K562 (cell line): Measurements from ENCODE around the gene TDRD12. TPM values are rescaled to one million over a fixed set of nuclear protein-coding genes. Genes with fewer than 3 reads are reported as not detected.

Experiments
- ATAC-seq: fragments of 200-7000 bp; cut with Tn5 transposase; 3 replicates; pipeline ENCODE4 v1.9.1; 2020; ENCODE audit warnings: moderate library complexity
- BruUV-seq: library from RNA; stranded (reverse); fragments of 400-500 nt; replicated peaks from 2 replicates; lab custom pipeline; 2021; lab: Mats Ljungman, UMichigan
- CTCF ChIA-PET: fragments of 300-600 bp; formaldehyde crosslinking; extraction: SDS; loops from one replicate; lab custom pipeline; 2021; ENCODE audit warnings: low intra/inter-chr PET ratio; lab: Yijun Ruan, JAX
- POLR2A ChIA-PET: fragments of 300-600, 350-650 bp; sonication (Branson Sonifier 250); formaldehyde crosslinking; extraction: SDS; loops from one replicate; lab custom pipeline; 2021; ENCODE audit warnings: antibody characterized with exemption, inconsistent platforms; lab: Yijun Ruan, JAX
- DNase-seq, 4 experiments: peaks; one replicate each; pipeline versions ENCODE4 v3.0.0 to v3.0.0-alpha.2; 2011 to 2018; ENCODE audit warnings: low spot score in 3 of 4, mixed read lengths in 3 of 4; ENCODE audit errors: extremely low read depth in 1 of 4
- FAIRE-seq: peaks from 2 replicates; lab custom pipeline; 2011; peaks lifted over from hg19 to GRCh38; lab: Jason Lieb, UNC
- H2AFZ ChIP-seq: 2 replicates; pipeline ENCODE4 v1.6.0; 2011; ENCODE audit warnings: low read depth, low read length, control low read depth, inconsistent platforms
- H3K27ac ChIP-seq: fragments of 200-600 bp; 3 replicates; pipeline ENCODE4 v1.8.0; 2011; ENCODE audit warnings: low read depth, mild to moderate bottlenecking, control low read depth, inconsistent platforms, low read length, moderate library complexity, mixed read lengths; ENCODE audit errors: extremely low read depth
- H3K27me3 ChIP-seq, 2 experiments: fragments of 300-600 bp in 1 of 2; 2 replicates in 1 of 2; 3 replicates in 1 of 2; pipeline versions ENCODE4 v1.6.0 to v1.8.0; 2011; ENCODE audit warnings: inconsistent platforms in 2 of 2, low read length in 2 of 2, mild to moderate bottlenecking in 1 of 2, mixed read lengths in 1 of 2, moderate library complexity in 1 of 2; ENCODE audit not compliant: control insufficient read depth in 2 of 2, insufficient read depth in 2 of 2
- H3K36me3 ChIP-seq: fragments of 300-600 bp; 3 replicates; pipeline ENCODE4 v1.8.0; 2011; ENCODE audit warnings: mild to moderate bottlenecking, low read length, inconsistent platforms; ENCODE audit not compliant: control insufficient read depth, insufficient read depth
- H3K4me1 ChIP-seq, 2 experiments: fragments of 200-600 bp in 1 of 2; replicated peaks in 1 of 2; 2 replicates in 1 of 2; 3 replicates in 1 of 2; pipeline versions ENCODE4 v1.5.1 to v1.8.0; 2011; ENCODE audit warnings: inconsistent platforms in 2 of 2, low read length in 2 of 2, mild to moderate bottlenecking in 1 of 2, mixed read lengths in 1 of 2, moderate library complexity in 1 of 2; ENCODE audit not compliant: control insufficient read depth in 2 of 2, insufficient read depth in 2 of 2
- H3K4me2 ChIP-seq: 2 replicates; pipeline ENCODE4 v1.6.1; 2011; ENCODE audit warnings: low read length, control low read depth, inconsistent platforms, mixed read lengths; ENCODE audit not compliant: insufficient read depth
- H3K4me3 ChIP-seq: fragments of 200-600 bp; sonication (generic), shearing (Covaris generic); 2 replicates; pipeline ENCODE4 v1.5.1; 2016; ENCODE audit warnings: control low read depth, inconsistent platforms
- H3K79me2 ChIP-seq: fragments of 200-600 bp; 3 replicates; pipeline ENCODE4 v1.8.0; 2011; ENCODE audit warnings: low read length, inconsistent platforms; ENCODE audit not compliant: control insufficient read depth, insufficient read depth
- H3K9ac ChIP-seq, 2 experiments: 2 replicates each; pipeline versions ENCODE4 v1.6.0 to v1.6.1; 2011; ENCODE audit warnings: low read depth in 2 of 2, low read length in 2 of 2, control low read depth in 1 of 2, inconsistent platforms in 1 of 2, mild to moderate bottlenecking in 1 of 2, mixed read lengths in 1 of 2; ENCODE audit not compliant: insufficient read depth in 1 of 2
- H3K9me1 ChIP-seq: one replicate; pipeline ENCODE4 v1.6.0; 2011; ENCODE audit warnings: inconsistent platforms, mild to moderate bottlenecking, low read length, moderate library complexity; ENCODE audit not compliant: control insufficient read depth, insufficient read depth
- H3K9me3 ChIP-seq: replicated peaks from 2 replicates; pipeline ENCODE4 v1.5.1; 2011; ENCODE audit warnings: low read depth, low read length, inconsistent platforms; ENCODE audit not compliant: control insufficient read depth, insufficient read depth
- H4K20me1 ChIP-seq: replicated peaks from 2 replicates; pipeline ENCODE4 v1.6.1; 2011; ENCODE audit warnings: low read length, inconsistent platforms, mixed read lengths; ENCODE audit not compliant: control insufficient read depth, insufficient read depth
- COPS2 ChIP-seq: fragments of 450-650 bp; conservative IDR thresholded peaks from 2 replicates; pipeline ENCODE4 v1.6.1; 2016; ENCODE audit warnings: mild to moderate bottlenecking, moderate library complexity
- JUNB ChIP-seq: fragments of 450-650 bp; formaldehyde crosslinking; conservative IDR thresholded peaks from 2 replicates; pipeline ENCODE4 v1.4.0; 2020; ENCODE audit warnings: mild to moderate bottlenecking
- NFE2 ChIP-seq: IDR thresholded peaks from 2 replicates; pipeline ENCODE4 v1.6.1; 2014; ENCODE audit warnings: antibody characterized with exemption, low read depth
- TCF7 ChIP-seq: sonication (generic); IDR thresholded peaks from 2 replicates; pipeline ENCODE4 v1.6.1; 2016; ENCODE audit warnings: antibody characterized with exemption, borderline replicate concordance
- TRIM28 ChIP-seq: fragments of 450-650 bp; IDR thresholded peaks from 2 replicates; pipeline ENCODE4 v1.6.1; 2017
- ZNF707 ChIP-seq: fragments of 250-450 bp; sonication (Bioruptor Pico); conservative IDR thresholded peaks from 2 replicates; pipeline ENCODE4 v1.8.0; 2022; ENCODE audit warnings: inconsistent platforms, mild to moderate bottlenecking, moderate library complexity
- WGBS: fragments of 100-300 bp; shearing (Covaris generic); methylation state at CpG from one replicate; pipeline ENCODE4 v1.1.6; 2016; ENCODE audit warnings: low coverage, mixed read lengths; ENCODE audit not compliant: insufficient coverage; ENCODE audit errors: missing lambda C conversion rate; 5-methylcytosine and 5-hydroxymethylcytosine counted together
- in situ Hi-C: fragments of 300-500 bp; cut with MboI; formaldehyde crosslinking; loops from 4 replicates; pipeline ENCODE4 v1.15.0; 2018; ENCODE audit warnings: inconsistent platforms, mixed read lengths
- intact Hi-C: fragments of 100-400 bp; cut with micrococcal nuclease; formaldehyde crosslinking; loops from 2 replicates; pipeline ENCODE4 v1.14.2; 2022
- polyA plus RNA-seq, 8 experiments: library from polyadenylated mRNA; depleted of rRNA in 4 of 8; stranded (reverse) in 5 of 8; unstranded in 3 of 8; fragments of >200 nt; fragmentation: Nextera tagmentation in 2 of 8; fragmentation: Illumina TruSeq in 1 of 8; extraction: Ambion mirVana in 2 of 8; extraction: Trizol in 1 of 8; gene quantifications; 2 replicates each; pipeline versions ENCODE4 v1.2.1 to v1.2.3, GENCODE V29; 2011 to 2014; ENCODE audit warnings: inconsistent platforms in 1 of 8, missing spikeins in 1 of 8
- total RNA-seq, 7 experiments: library from RNA; depleted of rRNA in 6 of 7; stranded (reverse); fragments of >200 nt in 6 of 7; fragmentation: Illumina TruSeq in 2 of 7; extraction: Trizol in 2 of 7; gene quantifications; 2 replicates each; pipeline versions ENCODE4 v1.2.1 to v1.2.3, GENCODE V29; 2011 to 2021; ENCODE audit warnings: low replicate concordance in 1 of 7
- TF ChIP-seq, protein P1 (sequence below): IDR thresholded peaks from 2 replicates; pipeline ENCODE4 v1.6.1; 2012; ENCODE audit warnings: low read depth, low read length, improper control_type of control experiment, borderline replicate concordance
- TF ChIP-seq, protein P2 (sequence below): sonication (generic); formaldehyde crosslinking; IDR thresholded peaks from 2 replicates; pipeline ENCODE4 v1.8.0; 2022; ENCODE audit warnings: missing genetic modification reagents, mild to moderate bottlenecking, borderline replicate concordance

Gene TDRD12
- total and polyA plus RNA-seq, 9 of the 15 experiments (the other 6 are each of a cell fraction or from before 2014, with no cell fraction given): 0.03 TPM; not detected in 8

DNA sequence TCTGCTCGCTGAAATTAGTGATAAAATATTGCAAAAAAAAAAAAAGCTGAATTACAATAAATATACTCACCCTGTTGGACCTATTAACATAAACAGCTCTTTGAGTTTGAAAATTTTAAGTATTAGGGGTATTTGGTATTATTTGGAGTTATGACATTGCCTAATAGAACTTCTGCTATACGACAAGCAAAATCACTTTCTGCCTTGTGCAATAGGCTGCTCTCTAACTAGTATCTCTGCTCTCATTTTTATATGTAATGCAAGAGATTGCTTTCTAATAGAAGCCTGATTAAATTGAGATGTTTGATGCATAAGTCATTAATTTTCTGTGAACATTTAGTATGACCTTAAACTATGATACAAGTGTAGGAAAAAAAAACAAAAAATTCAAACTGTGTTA lies 38.6 kb upstream of the TDRD12 start:
- no peaks in the 10 kb centered on the region for H3K9me1 ChIP-seq
- H3K4me1 ChIP-seq: peaks cover 0 to 13% of the 10 kb centered on the region in 2 experiments; a peak in 2 of 5 replicates
- ATAC-seq (no peak), DNase-seq (no peak), FAIRE-seq (peak; percentile 46)
- WGBS: 36% methylated on average over 2 of the region's 2 CpGs
- no peak overlapping the region for H3K9ac ChIP-seq
- H3K9me3 ChIP-seq: no peaks in the 10 kb centered on the region
- TF ChIP-seq ZNF707 (CRISPR knock-in tag): no peak
- no peak for TF ChIP-seq COPS2
- TF ChIP-seq, protein P1, sequence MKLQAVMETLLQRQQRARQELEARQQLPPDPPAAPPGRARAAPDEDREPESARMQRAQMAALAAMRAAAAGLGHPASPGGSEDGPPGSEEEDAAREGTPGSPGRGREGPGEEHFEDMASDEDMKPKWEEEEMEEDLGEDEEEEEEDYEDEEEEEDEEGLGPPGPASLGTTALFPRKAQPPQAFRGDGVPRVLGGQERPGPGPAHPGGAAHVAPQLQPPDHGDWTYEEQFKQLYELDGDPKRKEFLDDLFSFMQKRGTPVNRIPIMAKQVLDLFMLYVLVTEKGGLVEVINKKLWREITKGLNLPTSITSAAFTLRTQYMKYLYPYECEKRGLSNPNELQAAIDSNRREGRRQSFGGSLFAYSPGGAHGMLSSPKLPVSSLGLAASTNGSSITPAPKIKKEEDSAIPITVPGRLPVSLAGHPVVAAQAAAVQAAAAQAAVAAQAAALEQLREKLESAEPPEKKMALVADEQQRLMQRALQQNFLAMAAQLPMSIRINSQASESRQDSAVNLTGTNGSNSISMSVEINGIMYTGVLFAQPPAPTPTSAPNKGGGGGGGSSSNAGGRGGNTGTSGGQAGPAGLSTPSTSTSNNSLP: no peak
- TF ChIP-seq, protein P2, sequence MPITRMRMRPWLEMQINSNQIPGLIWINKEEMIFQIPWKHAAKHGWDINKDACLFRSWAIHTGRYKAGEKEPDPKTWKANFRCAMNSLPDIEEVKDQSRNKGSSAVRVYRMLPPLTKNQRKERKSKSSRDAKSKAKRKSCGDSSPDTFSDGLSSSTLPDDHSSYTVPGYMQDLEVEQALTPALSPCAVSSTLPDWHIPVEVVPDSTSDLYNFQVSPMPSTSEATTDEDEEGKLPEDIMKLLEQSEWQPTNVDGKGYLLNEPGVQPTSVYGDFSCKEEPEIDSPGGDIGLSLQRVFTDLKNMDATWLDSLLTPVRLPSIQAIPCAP (CRISPR knock-in tag): no peak
- no peak for TF ChIP-seq NFE2
- no peak for TF ChIP-seq JUNB (CRISPR knock-in tag)
- TF ChIP-seq TCF7: no peak
- no peak for TF ChIP-seq TRIM28
- ChIA-PET POLR2A (interaction anchor here (2.4 kb wide), 1 partner anchor 10 kb away, joined by 9 read pairs; the partner anchor contains the start of gene NUDT19), CTCF (no interaction called here)
- H4K20me1 ChIP-seq: no peaks in the 10 kb centered on the region
- no peak overlapping the region for H3K4me2 ChIP-seq
- intact Hi-C loops: no loop called here
- H3K27me3 ChIP-seq: no peaks in the 10 kb centered on the region
- H3K27ac ChIP-seq: no peak overlapping the region
- H2AFZ ChIP-seq: no peak overlapping the region
- in situ Hi-C loops: no loop called here
- BruUV-seq: no TSS peak
- H3K36me3 ChIP-seq: no peaks in the 10 kb centered on the region
- no peak overlapping the region for H3K4me3 ChIP-seq
- no peaks in the 10 kb centered on the region for H3K79me2 ChIP-seq
